DLD1 (cell line): ENCODE measurements around the gene RANGAP1.
"Not testable (repeated sequence)": the region's sequence is repeated elsewhere in the genome, so short reads cannot be mapped to it uniquely, and the experiment has no call there.

Source experiments
- in situ Hi-C: cut with HindIII; loops from 2 replicates; pipeline ENCODE4 v1.10.0; 2017; ENCODE audit warnings: low sequenced_read_pairs

RANGAP1 gene

DNA sequence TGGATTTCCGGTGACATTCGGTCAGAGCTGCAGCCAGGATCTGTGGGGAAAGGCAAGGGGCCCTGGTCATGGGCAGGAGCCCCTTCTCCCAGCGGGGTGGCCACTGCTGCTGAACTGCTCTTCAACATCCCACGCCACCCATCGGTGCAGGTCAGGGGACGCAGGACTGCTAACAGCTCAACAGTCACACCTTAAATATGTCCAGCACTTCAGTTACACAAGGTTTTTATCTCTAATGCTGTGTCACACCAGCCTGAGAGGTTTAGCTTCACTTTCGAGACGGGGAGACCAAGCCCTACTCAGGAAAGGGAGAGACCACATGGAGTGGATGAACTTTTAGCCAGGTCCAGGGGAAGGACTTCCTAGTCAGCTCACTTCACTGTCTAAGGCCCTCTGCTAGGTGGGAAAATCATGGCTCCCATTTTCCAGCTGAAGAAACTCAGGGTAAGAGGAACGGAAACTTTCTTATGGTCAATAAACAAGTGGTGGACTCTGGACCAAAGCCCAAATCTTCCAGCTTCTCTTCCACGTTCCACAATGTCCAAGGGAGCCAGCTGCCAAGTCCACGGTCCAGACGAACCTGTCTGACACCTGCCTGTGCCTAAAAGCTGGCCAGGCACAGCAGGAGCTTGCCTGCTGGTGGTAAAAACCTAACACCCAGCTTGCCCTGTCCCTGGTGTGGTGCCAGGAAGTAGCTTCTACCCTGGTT is 24.3 kb downstream of the RANGAP1 start:
- in situ Hi-C loops = no loop called here

DNA sequence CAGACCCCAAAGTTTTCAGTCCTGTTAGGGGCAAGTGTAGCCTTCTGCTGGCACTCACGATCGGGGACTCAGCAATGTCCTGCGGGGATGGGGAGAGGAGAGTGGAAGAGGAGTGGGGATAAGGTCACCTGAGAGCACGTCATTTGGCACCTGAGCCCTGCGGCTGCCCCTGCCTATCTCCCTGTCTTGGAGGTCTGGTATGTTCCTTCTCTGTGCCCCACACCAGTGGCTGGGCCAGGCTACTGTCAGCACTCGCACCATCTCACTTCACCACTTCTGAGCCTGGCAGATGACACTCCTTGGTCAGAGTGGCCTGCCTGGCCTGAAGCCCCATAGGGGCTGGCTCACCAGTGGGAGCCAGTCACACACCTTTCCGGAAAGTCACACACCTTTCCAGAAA is 25.1 kb downstream of the RANGAP1 start:
- in situ Hi-C loops = no loop called here

DNA sequence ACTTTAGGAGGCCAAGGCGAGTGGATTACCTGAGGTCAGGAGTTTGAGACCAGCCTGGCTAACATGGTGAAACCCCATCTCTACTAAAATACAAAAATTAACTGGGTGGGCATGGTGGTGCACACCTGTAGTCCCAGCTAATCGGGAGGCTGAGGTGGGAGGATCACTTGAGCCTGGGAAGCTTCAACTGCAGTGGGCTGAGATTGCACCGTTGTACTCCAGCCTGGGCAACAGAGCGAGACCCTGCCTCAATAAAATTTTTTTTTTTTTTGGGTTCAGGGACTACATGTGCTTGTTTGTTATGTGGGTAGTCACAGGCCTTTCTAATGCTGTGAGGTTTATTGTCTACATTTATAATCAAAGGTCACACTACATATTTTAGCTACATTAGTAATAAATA is 26.2 kb downstream of the RANGAP1 start:
- in situ Hi-C loops = not testable (repeated sequence)

DNA sequence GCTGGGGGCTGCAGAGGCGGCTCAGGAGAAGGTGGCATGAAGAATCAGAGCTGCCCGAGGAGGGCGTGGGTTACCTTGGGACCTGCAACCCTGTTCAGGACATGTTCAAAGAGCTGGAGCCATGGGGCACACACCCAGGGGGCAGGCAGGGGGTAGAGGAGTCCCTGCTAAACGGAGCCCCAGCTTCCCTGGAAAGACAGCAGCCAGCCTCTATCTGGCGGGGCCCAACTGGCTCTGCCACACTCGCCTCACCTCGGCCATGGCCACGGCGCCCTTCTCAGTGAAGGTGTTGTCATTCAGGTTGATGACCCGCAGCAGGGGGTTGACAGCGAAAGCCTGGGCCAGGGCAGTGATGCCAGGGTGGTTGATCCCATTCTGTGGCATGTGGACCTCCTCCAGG is 28.3 kb downstream of the RANGAP1 start:
- in situ Hi-C loops = no loop called here

DNA sequence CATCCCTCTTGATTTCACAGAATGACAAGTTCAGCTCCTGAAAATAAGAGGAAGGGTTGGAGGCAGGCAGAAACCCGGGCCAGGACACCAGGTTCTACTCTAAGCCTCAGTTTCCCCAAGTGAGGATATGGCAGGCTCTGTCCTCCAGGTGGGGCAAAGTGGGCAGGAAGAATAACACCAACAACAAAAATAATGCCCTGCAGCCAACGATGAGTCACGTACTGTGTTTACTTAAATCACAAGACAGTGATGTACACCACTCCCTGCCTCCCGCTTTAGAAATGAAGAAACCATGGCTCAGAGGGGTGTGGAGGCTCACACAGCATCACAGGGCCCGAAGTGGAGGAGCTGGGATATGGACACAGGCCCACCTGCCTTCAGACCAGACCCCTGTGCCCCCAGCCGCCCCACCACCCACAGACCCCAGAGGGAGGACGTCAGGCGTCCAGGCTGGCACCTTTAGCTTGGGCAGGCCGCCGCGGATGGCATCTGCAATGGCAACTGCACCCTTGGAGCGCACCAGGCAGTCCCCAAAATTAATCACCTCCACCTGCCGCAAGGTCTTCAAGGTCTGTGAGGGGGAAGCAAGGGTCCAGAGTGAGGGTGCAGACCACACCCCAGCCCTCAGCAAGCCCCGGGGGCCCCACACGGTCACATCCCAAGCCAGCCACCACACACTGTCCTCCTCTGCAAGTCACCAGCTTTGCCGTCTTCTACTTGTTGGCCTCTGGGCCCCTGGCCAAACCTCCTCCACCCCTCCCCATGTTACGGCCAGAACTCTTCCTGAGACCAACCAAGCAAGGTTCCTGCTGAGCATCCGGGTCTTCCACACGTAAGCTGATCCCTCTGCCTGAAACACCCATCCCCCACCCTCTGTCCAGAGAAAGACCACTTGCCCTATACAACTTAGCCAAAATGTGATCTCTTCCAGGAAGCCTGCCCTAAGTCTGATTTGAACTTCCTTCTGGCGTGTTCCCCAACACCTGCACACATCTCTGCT is 29.4 kb downstream of the RANGAP1 start:
- in situ Hi-C loops = no loop called here

DNA sequence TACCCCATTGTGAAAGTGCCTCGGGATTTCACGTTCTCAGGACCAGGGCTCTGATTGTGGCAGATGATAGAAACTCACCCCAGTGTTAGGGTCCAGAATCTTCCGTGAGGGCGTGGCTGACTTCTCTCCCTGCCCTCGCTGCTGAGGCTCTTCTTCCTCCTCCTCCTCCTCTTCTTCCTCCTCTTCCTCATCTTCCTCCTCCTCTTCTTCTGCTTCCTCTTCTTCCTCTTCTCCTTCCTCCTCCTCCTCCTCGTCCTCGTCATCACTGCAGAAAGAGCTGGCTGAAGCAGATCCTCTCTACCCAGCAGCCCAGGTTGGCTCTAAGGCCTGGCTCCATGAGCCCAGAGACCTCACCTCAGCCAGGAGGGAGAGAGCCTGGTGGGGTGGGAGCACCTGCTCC is 31.8 kb downstream of the RANGAP1 start:
- in situ Hi-C loops = no loop called here

DNA sequence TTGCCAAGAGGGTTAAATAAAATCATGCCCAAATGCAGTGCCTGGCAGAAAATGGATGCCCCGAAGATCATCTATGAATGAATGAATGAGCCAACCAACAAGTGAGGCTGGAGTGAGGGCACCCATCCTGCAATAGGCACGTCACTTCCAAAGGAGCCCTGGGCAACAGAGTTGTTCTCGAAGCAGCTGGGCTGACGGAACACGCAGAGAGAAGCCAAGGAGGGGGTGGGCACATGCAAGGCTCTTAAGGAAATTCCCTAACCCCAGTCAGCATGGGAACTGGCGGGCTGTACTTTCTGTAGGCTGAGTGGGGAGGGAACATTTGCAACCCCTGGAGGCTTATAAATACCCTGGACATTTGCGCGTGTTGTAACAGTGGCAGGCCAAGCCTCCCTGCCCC is 33.6 kb downstream of the RANGAP1 start:
- in situ Hi-C loops = no loop called here

DNA sequence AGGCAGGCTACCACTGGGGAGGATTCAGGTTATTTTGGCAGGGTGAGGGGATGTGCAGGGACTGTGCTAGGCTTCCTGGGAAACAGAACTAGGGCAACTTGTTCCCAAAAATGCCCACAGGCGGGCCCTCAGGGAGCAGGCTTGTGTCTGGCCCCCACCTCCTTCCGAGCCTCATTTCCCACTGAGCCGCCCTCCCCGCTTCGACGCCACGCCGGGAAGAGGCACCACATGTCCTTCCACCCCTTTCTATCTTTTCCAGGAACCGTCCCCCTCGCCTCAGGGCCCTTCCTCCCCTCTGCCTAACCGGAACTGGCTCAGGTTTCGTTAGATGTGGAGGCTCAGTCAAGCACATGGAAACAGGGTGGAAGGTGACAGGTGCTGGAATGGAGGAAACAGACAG is 35.9 kb downstream of the RANGAP1 start:
- in situ Hi-C loops = no loop called here

DNA sequence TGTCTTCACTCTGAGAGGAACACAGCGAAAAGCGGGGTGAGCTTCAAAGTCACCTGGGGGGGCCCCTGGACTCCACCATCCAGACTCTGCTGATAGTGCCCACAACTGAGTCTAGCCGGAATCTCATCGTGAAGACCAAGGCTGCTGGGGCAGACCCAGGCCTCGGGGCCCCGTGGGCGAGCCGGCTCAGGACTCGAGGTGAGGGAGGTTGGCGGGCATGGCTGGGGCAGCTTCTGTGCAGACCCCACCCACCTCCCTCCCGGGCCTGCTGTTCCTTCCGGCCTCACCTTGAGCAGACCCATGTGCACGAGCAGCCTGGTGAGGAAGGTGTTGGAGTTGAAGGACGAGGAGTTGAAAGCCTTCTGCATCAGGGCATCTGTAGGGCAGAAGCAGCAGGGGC is 36.5 kb downstream of the RANGAP1 start:
- in situ Hi-C loops = no loop called here

DNA sequence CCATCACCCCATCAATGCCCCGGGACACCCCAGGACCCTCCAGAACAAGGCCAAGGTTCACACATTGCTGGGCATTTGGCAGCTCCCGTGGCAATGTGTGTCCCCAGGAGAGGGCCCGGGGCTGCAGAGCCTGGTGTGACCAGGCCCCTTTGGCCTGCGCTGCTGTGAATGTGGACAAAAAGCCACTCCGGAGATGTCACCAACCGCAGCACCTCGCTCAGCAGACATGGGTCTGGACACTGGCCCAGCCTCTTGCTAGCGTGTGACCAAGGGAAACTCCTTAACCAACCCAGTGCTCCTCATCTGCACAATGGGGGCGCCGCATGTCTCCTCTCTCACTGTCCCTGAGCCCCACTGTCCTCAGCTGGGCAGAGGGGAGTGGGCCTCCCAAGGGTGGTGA is 37.2 kb downstream of the RANGAP1 start:
- in situ Hi-C loops = no loop called here

DNA sequence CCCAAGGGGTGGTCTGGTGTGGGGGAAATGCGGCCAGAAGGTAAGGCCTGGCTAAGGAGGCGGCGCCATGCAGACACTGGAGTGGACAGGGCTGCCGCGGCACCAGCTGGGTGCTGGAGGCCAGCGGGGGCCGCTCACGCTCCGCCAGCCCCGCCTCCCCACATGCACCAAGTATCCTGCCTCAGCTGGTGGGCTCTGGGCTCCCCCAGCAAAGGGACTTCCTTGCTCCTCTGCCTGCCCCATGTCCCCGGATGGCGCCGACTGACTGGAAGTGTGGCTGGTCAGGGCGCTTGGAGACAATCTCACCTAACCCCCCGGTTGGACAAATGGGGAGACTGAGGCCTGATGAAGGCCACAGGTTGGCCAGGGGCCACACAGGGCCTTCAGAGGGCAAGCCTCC is 37.7 kb downstream of the RANGAP1 start:
- in situ Hi-C loops = no loop called here

DNA sequence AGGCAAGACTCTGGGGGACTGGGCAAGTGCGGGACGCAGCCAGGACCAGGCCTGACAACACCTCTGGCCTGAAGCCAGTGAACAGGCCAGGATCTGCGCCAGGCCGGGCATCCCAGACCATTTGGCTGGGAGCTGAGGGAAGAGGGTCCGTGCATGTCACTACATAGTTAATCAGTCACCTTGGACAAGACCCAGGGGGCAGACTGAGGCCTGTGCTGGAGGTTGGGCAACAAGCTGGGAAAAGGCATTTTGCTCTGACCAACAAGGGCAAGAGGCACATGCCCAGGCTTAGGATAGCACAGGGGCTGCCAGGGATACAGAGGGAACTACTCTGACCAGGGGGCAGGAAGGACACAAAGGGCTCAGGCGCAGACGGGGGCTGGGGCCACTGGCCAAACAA is 38.3 kb downstream of the RANGAP1 start:
- in situ Hi-C loops = no loop called here

DNA sequence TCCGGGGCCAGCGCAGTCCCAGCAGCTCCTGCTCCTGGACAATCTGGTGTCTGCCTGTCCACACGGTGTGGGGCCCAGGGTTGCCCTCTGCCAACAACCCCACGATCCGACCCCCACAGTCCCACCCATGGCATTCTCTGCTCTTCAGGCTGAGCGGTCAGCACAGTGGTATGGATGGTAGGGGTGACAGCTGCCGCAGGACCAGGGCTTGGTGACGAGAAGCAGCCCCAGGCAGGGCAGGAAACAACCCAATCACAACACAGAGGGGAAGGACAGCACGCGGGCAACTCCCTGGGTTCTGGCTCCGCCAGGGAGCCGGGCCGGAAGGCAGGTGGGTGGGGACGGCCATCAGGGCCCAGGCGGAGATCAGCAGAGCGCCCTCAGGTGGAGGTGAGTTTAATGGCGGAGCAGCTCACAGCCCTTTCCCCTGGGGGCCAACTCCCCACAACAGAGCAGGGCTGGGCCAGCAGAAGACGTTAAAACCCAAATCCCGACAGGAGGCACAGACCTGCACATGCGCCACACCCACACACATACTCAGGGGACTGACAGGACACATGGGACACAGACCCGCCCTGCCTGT is 40.0 kb downstream of the RANGAP1 start:
- in situ Hi-C loops = no loop called here

DNA sequence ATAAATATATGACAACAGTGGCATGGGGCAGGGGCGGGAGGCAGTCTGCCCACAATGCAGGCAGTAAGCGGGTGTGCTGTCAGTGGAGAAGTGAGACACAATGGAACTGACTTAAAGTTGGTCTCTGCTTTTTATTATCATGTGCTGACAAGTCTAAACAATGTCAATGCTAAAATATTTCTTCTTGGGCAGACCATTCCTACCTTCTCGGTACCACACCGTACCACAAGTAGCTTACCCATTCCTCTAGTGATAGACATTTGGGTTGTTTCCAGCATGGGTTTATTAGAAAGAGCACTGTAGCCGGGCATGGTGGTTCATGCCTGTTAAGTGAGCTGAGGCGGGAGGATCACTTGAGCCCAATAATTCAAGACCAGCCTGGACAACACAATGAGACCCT is 42.6 kb downstream of the RANGAP1 start:
- in situ Hi-C loops = no loop called here

DNA sequence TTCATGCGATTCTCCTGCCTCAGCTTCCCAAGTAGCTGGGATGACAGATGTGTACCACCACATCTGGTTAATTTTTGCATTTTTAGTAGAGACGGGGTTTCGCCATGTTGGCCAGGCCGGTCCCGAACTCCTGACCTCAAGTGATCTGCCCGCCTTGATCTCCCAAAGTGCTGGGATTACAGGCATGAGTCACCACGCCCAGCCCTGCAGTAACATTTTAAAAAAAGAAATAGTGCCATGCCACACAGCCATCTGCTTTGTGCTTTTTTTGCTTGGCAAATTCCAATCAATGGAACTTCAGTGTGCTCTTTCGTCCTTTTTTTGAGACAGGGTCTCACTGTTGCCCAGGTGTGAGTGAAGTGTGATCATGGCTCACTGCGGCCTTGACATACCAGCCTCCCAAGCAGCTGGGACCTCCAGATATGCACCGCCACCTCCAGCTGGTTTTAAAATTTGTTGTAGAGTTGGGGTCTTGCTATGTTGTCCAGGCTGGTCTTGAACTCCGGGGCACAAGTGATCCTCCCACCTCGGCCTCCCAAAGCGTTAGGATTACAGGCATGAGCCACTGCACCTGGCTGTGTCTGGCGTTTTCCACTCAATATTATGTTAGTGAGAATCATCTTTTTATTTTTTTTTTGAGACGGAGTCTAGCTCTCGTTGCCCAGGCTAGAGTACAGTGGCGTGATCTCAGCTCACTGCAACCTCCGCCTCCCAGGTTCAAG is 43.4 kb downstream of the RANGAP1 start:
- in situ Hi-C loops = no loop called here

DNA sequence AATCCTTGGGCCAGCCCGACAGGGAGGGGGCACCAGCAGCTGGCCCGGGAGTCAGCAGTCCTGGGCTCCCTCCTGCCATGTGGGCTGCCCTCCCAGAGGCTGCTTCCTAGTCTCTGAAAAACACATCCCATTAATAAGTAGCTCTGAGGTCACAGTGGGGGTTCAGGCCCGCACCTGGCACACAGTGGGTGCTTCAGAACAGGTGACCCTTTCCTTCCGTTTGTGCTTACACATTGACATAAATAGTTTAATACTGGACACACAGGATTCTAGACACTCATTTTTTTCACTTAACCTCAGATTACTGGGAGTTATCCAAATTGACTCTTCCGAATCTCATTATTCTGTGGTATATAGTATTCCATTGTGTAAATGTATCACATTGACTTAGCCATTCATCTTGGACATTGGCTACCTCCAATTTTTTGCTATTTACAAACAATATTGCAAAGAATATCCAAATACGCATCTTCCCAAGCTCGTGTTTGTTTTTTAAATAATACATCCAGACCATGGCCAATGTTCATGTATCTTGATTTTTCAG is 44.8 kb downstream of the RANGAP1 start:
- in situ Hi-C loops = no loop called here

DNA sequence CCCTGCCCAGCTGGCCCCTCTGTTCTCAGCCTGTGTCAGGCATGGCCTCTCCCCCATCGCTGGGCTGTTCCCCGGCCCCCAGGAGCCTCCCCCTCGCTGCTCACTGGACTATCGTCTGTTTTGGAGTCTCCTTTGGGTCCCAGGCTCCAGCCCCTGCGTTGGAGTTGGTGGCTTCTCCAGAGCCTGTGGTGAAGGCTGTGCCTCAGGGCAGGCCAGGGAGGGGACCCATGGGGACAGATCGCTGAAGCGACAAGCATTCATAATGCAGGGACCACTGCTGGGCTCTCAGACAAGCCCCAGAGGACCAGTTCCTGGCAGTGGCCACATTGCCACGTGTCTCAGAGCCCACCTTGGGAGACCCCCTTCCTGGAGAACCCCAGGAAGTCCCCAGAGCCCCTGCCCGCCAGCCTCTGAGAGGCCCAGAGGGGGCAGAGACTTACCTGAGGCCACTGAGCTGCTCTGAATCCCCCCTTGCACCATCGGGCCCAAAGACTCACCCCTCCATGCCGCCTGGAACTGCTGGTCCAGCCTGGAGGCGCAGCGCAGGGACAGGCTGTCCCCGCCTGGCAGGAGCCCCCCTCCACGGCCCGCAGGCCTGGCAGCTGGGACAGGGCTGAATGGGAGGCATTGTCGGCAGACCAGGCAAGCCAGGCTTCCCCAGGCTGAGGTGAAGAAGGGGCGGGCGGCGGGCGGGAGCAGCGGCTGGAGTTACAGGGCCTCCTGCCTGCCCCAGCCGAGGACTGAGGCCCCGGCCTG is 45.4 kb downstream of the RANGAP1 start, which contains the start of gene CHADL:
CHADL (minus strand) TSS at position 555 of the 756 bp plus-strand sequence; CDS start at position 505, 50 bp downstream.
- in situ Hi-C loops = no loop called here

DNA sequence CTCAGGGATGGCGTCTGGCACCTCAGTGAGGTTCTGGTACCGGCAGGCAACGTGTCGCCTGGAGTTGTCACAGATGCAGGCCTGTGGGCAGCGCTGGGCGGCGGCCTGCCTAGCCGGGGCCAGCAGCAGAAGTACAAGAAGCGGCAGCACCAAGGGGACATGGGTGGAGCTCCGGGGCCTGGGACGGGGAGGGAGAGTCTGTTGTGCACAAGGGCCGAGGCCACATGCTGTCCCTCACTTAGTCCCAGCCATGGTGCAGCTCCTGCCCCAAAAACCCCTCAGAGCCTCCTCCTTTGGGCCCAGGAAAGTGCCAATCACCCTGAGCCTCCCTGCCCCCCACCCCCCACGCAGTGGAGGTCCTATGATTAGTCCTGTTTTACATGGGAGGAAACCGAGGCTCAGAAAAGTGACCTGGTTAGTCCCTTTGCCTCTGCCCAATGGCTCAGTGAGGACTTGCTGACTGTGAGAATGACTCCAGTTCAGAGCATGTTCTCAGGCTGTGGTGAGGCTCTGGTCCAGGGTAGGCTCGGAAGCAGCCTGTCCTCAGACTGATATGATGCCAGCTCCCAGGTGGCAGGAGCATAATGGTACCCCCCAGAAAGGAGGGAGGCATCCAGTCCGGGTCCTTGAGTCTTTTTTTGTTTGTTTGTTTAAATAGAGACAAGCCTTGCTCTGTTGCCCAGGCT is 46.4 kb downstream of the RANGAP1 start:
- in situ Hi-C loops = no loop called here
